Central memory CD4-positive, alpha-beta T cell (primary cell): ENCODE data around the gene SKAP2.

Experiments
- DNase-seq: peaks from one replicate; pipeline ENCODE4 v3.0.0; 2022

SKAP2 gene

GRCh38 chr7:26759108-26759507 is 105.3 kb downstream of the SKAP2 start:
- no peak for DNase-seq

DNA sequence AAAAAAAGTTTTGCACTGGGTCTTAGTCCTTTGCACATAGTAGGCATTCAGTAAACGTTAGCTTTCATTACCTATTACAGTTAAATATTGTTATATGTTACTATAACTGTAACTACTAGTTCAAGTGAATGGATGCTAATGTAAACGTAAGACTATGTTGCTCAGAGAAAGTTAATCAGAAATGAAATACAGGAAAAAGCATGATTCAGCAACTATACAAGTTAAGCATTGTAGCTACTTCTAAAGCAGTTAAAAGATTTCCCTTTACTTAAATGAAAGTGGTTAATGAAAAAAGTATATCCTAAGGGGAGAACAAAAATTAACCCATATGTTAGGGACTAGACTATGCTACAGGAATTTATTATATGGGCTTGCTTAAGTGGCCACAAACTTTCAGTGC is 121.2 kb downstream of the SKAP2 start:
- no peak for DNase-seq

- no peak for DNase-seq
These were observed 128.3 kb downstream of the SKAP2 start for GRCh38 chr7:26735976-26736600.

GRCh38 chr7:26729150-26729775 is 135.1 kb downstream of the SKAP2 start:
- DNase-seq = no peak

DNA sequence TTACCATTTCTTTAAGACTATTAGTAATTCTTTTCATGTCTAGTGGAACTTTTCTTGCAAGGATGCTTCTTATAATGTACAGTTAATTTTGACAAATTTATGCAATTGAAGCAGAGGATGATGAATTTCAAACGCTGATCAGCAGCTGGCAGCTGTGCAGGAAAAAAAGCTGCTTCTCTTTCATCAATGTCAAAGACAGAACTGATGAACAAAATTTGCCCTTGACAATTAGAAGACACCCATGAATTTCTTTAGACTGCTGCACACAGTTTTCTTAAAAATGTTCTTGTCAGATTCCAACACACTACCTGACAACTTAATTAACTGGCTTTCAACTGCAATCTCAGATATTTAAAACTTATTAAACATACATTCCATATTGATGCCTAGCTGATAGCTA is 138.3 kb downstream of the SKAP2 start:
- no peak for DNase-seq

- no peak for DNase-seq
These were observed 139.6 kb downstream of the SKAP2 start for GRCh38 chr7:26724795-26725194.

DNA sequence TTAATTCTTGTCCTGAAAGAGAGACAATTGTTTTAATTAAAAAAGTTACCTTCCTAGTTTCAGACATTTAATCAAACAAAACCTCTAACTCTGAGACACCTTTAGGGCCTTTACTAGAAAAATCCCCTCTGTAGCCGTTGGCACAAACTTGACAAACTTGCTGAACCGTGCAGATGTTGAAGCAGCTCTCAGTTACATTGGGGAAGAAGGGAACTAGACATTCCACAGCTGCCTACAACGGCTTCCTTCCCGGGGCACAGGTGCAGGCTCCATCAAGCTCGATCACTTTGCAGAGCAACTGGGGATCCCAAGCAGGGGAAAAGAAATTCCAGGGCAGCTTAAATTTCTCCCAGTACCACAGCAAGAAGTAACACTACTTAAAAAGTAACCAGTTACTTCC is 141.3 kb downstream of the SKAP2 start:
- DNase-seq = no peak

GRCh38 chr7:26721450-26721849 is 142.9 kb downstream of the SKAP2 start:
- no peak for DNase-seq

GRCh38 chr7:26718063-26718462 is 146.3 kb downstream of the SKAP2 start:
- no peak for DNase-seq

- DNase-seq = no peak
These were observed 150.0 kb downstream of the SKAP2 start for GRCh38 chr7:26714438-26714837.

DNA sequence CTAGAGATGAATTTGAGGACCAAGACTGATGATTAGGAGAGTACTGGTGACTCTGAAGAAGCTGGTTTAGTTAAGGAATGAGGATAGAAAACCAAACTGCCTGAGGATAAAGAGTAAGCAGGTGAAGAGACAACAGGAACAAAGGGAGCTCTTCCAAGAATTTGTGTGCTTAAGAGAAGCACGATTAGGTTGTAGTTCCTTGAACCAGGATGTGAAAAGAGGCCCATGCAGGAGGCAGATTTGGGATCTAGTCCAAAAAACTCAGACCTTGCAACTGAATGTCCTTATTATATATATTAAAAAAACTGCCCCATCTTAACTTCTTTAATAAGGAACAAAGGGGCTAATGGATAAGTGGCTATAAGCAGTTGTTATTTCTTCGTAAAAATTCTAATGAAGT is 150.4 kb downstream of the SKAP2 start:
- DNase-seq = no peak

DNA sequence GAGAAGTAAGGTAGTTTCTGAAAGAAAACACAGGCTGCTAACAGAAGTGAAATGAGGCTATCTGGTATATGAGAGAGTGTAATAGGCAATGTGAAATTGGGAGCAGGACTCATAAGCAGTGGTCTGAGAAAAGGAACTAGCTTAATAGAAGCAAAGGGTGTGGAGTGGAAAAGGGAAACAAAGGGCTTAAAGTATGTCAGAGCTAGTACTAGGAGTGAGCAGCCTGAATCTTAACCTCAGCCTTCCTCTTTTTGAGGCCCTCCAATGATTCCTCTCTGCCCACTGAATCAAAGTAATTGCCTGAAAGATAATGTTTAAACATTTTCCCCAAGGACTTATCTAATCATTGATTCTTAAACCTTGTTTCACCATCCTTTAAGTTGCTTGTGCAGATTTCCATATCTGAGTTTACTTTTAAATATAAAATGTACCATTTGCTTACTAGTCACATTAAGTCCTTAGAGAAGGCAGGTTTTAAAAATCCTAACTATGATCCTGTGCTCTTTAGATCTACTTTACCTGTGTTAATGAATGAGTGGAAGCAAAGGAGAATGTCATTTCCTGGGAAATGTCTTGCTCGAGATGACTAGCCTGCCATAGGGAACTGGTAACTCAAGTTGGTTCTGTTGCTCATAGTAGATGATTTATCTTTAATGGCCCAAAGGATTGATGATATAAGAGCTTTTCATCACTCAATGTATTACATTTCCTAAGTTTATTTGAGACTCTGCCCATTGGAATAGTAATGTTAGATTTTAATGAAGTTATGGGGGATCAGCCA is 155.0 kb downstream of the SKAP2 start:
- no peak for DNase-seq

- DNase-seq = no peak
These were observed 158.8 kb downstream of the SKAP2 start for GRCh38 chr7:26705567-26705966.

DNA sequence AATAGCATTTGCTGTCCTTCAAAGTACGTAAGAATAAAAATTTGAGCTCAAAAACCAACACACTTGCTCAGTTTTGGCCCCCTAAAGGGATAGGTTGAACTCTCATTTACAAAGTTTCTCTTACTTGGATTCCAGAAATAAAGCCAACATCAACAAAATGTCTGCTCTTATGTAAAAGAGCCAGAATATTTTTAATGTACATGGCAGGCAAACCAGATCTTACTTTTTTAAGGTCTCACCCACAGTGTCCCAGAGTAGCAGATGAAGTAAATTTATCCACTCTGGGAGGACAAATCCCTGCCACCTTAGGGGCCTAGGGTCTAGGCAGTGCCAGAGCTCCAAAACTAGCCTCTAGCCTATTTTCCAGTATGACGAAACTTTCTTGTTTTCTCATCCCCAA is 159.6 kb downstream of the SKAP2 start:
- DNase-seq = no peak

DNA sequence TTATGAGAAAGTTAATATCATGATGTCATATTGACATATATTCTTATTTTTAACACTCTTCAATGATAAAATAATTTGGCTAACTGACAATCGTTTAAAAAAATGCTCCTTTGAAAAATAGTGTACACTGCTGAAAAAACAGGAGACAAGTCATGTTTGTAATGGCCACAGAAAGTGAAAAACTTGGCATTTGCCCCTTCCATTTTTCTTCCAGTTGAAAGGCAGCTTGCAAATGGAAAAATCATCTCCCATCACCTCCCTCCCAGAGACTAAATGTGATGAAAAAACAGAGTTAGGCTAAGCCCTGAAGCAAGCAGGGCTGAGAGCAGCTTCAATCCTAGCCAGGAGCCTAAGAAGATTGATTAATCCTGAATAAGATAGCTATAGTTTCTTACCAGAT is 160.4 kb downstream of the SKAP2 start:
- no peak for DNase-seq

- DNase-seq = no peak
These were observed 163.5 kb downstream of the SKAP2 start for GRCh38 chr7:26700893-26701292.

GRCh38 chr7:26700386-26700785 is 164.0 kb downstream of the SKAP2 start:
- no peak for DNase-seq

GRCh38 chr7:26699766-26700165 is 164.6 kb downstream of the SKAP2 start:
- DNase-seq = no peak

DNA sequence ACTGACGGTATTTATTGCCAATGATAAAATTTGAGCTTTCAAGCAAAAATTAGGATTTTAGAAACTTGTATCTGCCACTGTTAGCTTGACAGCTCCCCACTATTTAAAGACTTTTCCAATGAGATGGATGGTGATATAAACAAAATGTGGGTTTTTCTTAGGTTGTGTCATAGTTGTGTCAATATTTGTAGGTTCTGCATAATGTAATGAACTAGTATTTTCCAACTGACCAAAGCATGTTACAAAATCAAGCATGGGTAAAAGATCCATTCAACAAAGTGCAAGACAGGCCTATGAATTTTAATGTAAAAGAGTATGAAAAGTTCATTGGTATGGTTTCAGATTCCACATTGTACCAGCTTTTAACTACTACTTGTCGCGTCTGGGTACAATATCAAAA is 165.6 kb downstream of the SKAP2 start:
- DNase-seq = no peak

DNA sequence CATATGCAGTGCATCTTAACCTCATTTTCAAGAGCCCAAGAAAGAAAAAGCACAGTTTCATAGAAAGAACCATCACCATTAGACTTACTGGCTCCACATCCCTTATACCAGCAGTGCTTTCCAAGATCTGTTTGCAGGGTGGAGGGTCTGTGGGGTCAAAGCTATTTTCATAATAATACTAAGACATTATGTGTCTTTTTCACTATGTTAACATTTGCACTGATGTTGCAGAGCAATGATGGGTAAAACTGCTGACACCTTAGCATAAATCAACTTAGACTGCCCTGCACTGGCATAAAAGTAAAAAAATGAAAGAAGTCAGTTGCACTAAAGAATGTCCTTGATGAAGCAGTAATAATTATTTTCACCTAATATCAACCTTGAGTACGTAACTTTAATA is 166.2 kb downstream of the SKAP2 start:
- no peak for DNase-seq

DNA sequence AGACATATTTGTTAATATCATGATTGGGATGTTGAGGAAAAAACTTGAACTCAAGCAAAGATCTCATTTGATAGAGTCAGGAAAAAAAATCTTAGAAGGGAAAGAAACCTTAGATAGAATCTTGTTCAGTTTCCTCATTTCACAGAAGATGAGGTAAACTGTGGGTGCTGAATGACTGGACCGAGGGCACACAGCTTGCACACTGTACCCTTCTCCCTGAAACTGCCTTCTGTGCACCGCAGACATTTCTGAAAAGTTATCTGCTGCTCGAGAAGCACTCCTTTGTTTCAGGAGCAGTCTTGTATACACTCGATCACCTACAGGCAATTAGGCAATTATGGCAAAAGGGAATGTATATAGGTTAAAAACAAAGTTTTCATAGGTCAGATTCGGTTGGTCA is 167.4 kb downstream of the SKAP2 start:
- no peak for DNase-seq

- DNase-seq = no peak
These were observed 168.2 kb downstream of the SKAP2 start for GRCh38 chr7:26696161-26696560.

- DNase-seq = no peak
These were observed 169.7 kb downstream of the SKAP2 start for GRCh38 chr7:26694713-26695112.

- no peak for DNase-seq
These were observed 170.2 kb downstream of the SKAP2 start for GRCh38 chr7:26694141-26694540.
